ENCODE results near the gene RBM7. TPM values are rescaled to one million over a fixed set of nuclear protein-coding genes. Genes with fewer than 3 reads are reported as not detected.

The RBM7 gene
- 29.5 and 72.8 TPM in 2 replicates for total RNA-seq

GRCh38 chr11:114400216-114400914, at the start of gene RBM7, which contains the start of gene C11orf71:
TSS of gene RBM7 (plus strand) at chr11:114400666. CDS start at chr11:114400672, 6 bp downstream.
TSS of gene C11orf71 (minus strand) at chr11:114400511. CDS start at chr11:114400331, 180 bp downstream.

GRCh38 chr11:114439229-114440120, 39.0 kb downstream of the RBM7 start, which contains the start of gene REXO2:
TSS of gene REXO2 (plus strand) at chr11:114439467. CDS start at chr11:114439529, 62 bp downstream.

Other genes starting within 250 kb of the RBM7 start
- 188 and 288 TPM in 2 replicates for gene NNMT, start 104.3 kb upstream of the RBM7 start, total RNA-seq
- 3.2 and 3.8 TPM in 2 replicates for gene C11orf71, start 155 bp upstream of the RBM7 start, total RNA-seq
- gene REXO2, start 38.8 kb downstream of the RBM7 start, total RNA-seq, result 97.5 and 140 TPM in 2 replicates
- under 0.01 TPM in 1 of 2 replicates, not detected in the other for gene NXPE1, start 159.2 kb downstream of the RBM7 start, total RNA-seq
- not detected in 2 replicates for gene NXPE4, start 195.1 kb downstream of the RBM7 start, total RNA-seq

Measured in bladder microvascular endothelial cell (primary cell).